DND-41 (cell line): ENCODE data around the gene IMPDH1.

Source experiments
- ATAC-seq: fragments of 200-7000 bp; cut with Tn5 transposase; 3 replicates; pipeline ENCODE4 v1.9.1; 2021; ENCODE audit warnings: low read depth; ENCODE audit not compliant: insufficient read depth
- DNase-seq: peaks from one replicate; pipeline ENCODE4 v3.0.0-alpha.2; 2020
- H2AFZ ChIP-seq: 2 replicates; pipeline ENCODE4 v1.6.0; 2012; ENCODE audit warnings: low read depth, low read length
- H3K27ac ChIP-seq: 2 replicates; pipeline ENCODE4 v1.5.1; 2012; ENCODE audit warnings: low read length, inconsistent platforms
- H3K27me3 ChIP-seq: fragments of 200-600 bp; sonication (generic); 2 replicates; pipeline ENCODE4 v1.6.0; 2012; ENCODE audit warnings: low read length, mild to moderate bottlenecking, inconsistent platforms; ENCODE audit not compliant: insufficient read depth, poor library complexity
- H3K36me3 ChIP-seq: 2 replicates; pipeline ENCODE4 v1.5.1; 2012; ENCODE audit warnings: low read length, inconsistent platforms; ENCODE audit not compliant: insufficient read depth
- H3K4me1 ChIP-seq: 2 replicates; pipeline ENCODE4 v1.5.1; 2012; ENCODE audit warnings: mild to moderate bottlenecking, low read length; ENCODE audit not compliant: insufficient read depth
- H3K4me2 ChIP-seq: 2 replicates; pipeline ENCODE4 v1.6.0; 2012; ENCODE audit warnings: mild to moderate bottlenecking, moderate library complexity, low read length, inconsistent platforms; ENCODE audit not compliant: insufficient read depth
- H3K4me3 ChIP-seq, 2 experiments: fragments of 200-600 bp in 1 of 2; shearing (Covaris generic) in 1 of 2; 2 replicates each; pipeline ENCODE4 v1.5.1; 2012 to 2016; ENCODE audit warnings: inconsistent platforms in 2 of 2, low read length in 2 of 2, mild to moderate bottlenecking in 2 of 2, low read depth in 1 of 2, moderate library complexity in 1 of 2
- H3K79me2 ChIP-seq: 2 replicates; pipeline ENCODE4 v1.6.0; 2012; ENCODE audit warnings: low read length, inconsistent platforms; ENCODE audit not compliant: insufficient read depth
- H3K9ac ChIP-seq: 2 replicates; pipeline ENCODE4 v1.6.0; 2012; ENCODE audit warnings: low read depth, mild to moderate bottlenecking, inconsistent platforms, low read length, moderate library complexity
- H3K9me3 ChIP-seq: 2 replicates; pipeline ENCODE4 v1.5.1; 2012; ENCODE audit warnings: low read length, moderate library complexity, mild to moderate bottlenecking, inconsistent platforms; ENCODE audit not compliant: insufficient read depth, severe bottlenecking
- H4K20me1 ChIP-seq: 2 replicates; pipeline ENCODE4 v1.6.0; 2012; ENCODE audit warnings: low read length; ENCODE audit not compliant: insufficient read depth
- EZH2 ChIP-seq: IDR thresholded peaks from 3 replicates; pipeline ENCODE4 v1.6.1; 2012; ENCODE audit warnings: borderline replicate concordance, low read depth, mild to moderate bottlenecking, moderate library complexity, low read length, inconsistent platforms; ENCODE audit not compliant: severe bottlenecking
- TF ChIP-seq, protein P1 (sequence below): IDR thresholded peaks from 2 replicates; pipeline ENCODE4 v1.5.1; 2012; ENCODE audit warnings: borderline replicate concordance, low read length, moderate library complexity, mild to moderate bottlenecking; ENCODE audit not compliant: poor library complexity, severe bottlenecking; ENCODE audit errors: extremely low read depth

IMPDH1 gene

GRCh38 chr7:128407751-128408708, 1.8 kb downstream of the IMPDH1 start:
- Histone ChIP-seq H3K27me3 (peaks cover 41% of the 10 kb centered on the region), H3K9me3 (no peaks in the 10 kb centered on the region), H4K20me1 (peaks cover 48% of the 10 kb centered on the region), H3K36me3 (no peaks in the 10 kb centered on the region; the same call in 1 of the 2 replicates), H3K79me2 (no peaks in the 10 kb centered on the region), H2AFZ (no peak overlapping the region), H3K4me1 (peaks cover 41% of the 10 kb centered on the region), H3K9ac (no peak overlapping the region), H3K4me2 (0 out of 2 replicates have a peak overlapping the region, but pooled peaks have one; percentile 71), H3K4me3 (no peak overlapping the region), H3K27ac (no peak overlapping the region)
- ATAC-seq (no peak), DNase-seq (no peak)
- no peak for TF ChIP-seq EZH2
- TF ChIP-seq, protein P1, sequence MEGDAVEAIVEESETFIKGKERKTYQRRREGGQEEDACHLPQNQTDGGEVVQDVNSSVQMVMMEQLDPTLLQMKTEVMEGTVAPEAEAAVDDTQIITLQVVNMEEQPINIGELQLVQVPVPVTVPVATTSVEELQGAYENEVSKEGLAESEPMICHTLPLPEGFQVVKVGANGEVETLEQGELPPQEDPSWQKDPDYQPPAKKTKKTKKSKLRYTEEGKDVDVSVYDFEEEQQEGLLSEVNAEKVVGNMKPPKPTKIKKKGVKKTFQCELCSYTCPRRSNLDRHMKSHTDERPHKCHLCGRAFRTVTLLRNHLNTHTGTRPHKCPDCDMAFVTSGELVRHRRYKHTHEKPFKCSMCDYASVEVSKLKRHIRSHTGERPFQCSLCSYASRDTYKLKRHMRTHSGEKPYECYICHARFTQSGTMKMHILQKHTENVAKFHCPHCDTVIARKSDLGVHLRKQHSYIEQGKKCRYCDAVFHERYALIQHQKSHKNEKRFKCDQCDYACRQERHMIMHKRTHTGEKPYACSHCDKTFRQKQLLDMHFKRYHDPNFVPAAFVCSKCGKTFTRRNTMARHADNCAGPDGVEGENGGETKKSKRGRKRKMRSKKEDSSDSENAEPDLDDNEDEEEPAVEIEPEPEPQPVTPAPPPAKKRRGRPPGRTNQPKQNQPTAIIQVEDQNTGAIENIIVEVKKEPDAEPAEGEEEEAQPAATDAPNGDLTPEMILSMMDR, result no peak

DNA sequence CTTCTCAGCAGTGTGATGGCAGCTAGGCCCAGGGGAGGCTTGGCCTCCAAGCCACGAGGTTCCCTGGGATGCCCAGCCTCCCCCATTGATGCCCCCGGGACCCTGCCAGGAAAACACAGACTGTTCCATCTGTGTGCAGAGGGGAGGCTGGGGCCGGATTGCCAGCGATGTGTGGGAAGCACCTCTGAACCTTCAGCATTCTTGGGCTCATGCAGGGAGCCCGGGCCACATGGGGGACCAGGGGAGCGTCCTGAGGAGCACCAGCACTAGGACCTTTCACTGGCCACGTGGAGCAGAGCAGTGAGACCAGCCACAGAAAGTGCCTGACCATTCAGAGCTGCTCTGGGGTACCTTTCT, 2.6 kb downstream of the IMPDH1 start:
- ATAC-seq, result no peak
- Histone ChIP-seq H3K4me1 (peaks cover 41% of the 10 kb centered on the region), H3K27me3 (peaks cover 41% of the 10 kb centered on the region)

GRCh38 chr7:128406314-128407232, 3.2 kb downstream of the IMPDH1 start:
- peak; percentile 28 for TF ChIP-seq EZH2
- TF ChIP-seq, protein P1, result no peak
- Histone ChIP-seq H3K9ac (no peak overlapping the region), H4K20me1 (peaks cover 48% of the 10 kb centered on the region), H3K4me2 (peak overlapping the region; percentile 97; the same call in 1 of the 2 replicates), H3K27ac (no peak overlapping the region), H3K79me2 (no peaks in the 10 kb centered on the region), H3K27me3 (peaks cover 41% of the 10 kb centered on the region), H3K9me3 (no peaks in the 10 kb centered on the region), H3K36me3 (no peaks in the 10 kb centered on the region; the same call in 1 of the 2 replicates), H3K4me1 (peaks cover 41% of the 10 kb centered on the region), H3K4me3 (peak overlapping the region in 1 of 2 experiments; percentile 22; a peak in 1 of 4 replicates), H2AFZ (no peak overlapping the region)
- ATAC-seq (no peak), DNase-seq (no peak)

More for the DNA sequence above, 2.6 kb downstream of the IMPDH1 start:
- Histone ChIP-seq H3K4me3 (no peak overlapping the region), H4K20me1 (peaks cover 48% of the 10 kb centered on the region), H2AFZ (no peak overlapping the region), H3K36me3 (no peaks in the 10 kb centered on the region; the same call in 1 of the 2 replicates), H3K79me2 (no peaks in the 10 kb centered on the region), H3K4me2 (no peak overlapping the region), H3K9me3 (no peaks in the 10 kb centered on the region), H3K9ac (no peak overlapping the region), H3K27ac (no peak overlapping the region)
- DNase-seq, result no peak
- TF ChIP-seq, protein P1, result no peak
- no peak for TF ChIP-seq EZH2
